Body of pancreas (tissue), 4 donors: Measurements from ENCODE around the gene TAC3. TPM values are rescaled to one million over a fixed set of nuclear protein-coding genes. Genes with fewer than 3 reads are reported as not detected.

ENCODE experiments used
- ATAC-seq: fragments of 150-250 bp; one replicate; pipeline ENCODE4 v1.9.1; 2016
- DNase-seq, 4 donors: peaks; one replicate each; pipeline ENCODE4 v3.0.0-alpha.2; 2019
- H3K27ac ChIP-seq, 4 donors: fragments of 200-600 bp; sonication (generic); 1 replicate in 3 of 4; 2 replicates in 1 of 4; pipeline versions ENCODE4 v1.5.1 to v1.6.1; 2016 to 2019; ENCODE audit warnings: mild to moderate bottlenecking in 1 of 4, mixed read lengths in 1 of 4, moderate library complexity in 1 of 4
- H3K27me3 ChIP-seq, 2 donors: fragments of 200-600 bp; sonication (generic); one replicate each; pipeline ENCODE4 v1.6.0; 2016; ENCODE audit warnings: mild to moderate bottlenecking in 1 of 2
- H3K36me3 ChIP-seq, 2 donors: fragments of 200-600 bp; sonication (generic); replicated peaks in 1 of 2; 2 replicates each; pipeline ENCODE4 v1.5.1; 2016; ENCODE audit warnings: low read depth in 2 of 2; ENCODE audit not compliant: insufficient read depth in 1 of 2
- H3K4me1 ChIP-seq: fragments of 200-600 bp; sonication (generic); one replicate; pipeline ENCODE4 v1.6.0; 2016
- H3K4me3 ChIP-seq, 2 donors: fragments of 200-600 bp; sonication (generic); 1 replicate in 1 of 2; 2 replicates in 1 of 2; pipeline ENCODE4 v1.5.1; 2016 to 2019
- H3K9me3 ChIP-seq, 3 donors: fragments of 200-600 bp; sonication (generic); 1 replicate in 2 of 3; 2 replicates in 1 of 3; pipeline ENCODE4 v1.5.1; 2016
- POLR2A ChIP-seq, 3 donors: fragments of 450-650 bp; IDR thresholded peaks; one replicate each; pipeline ENCODE4 v1.6.1; 2016; ENCODE audit warnings: antibody characterized with exemption in 3 of 3, mild to moderate bottlenecking in 2 of 3
- WGBS, 2 donors: methylation state at CpG; one replicate each; pipeline ENCODE4 v1.1.5; 2017; 5-methylcytosine and 5-hydroxymethylcytosine counted together
- intact Hi-C: fragments of 100-400 bp; cut with DNase I; formaldehyde crosslinking; loops from one replicate; pipeline ENCODE4 v1.15.1; 2023
- total RNA-seq, 2 donors: library from RNA; depleted of rRNA; stranded (reverse); fragments of >200 nt; gene quantifications; one replicate each; pipeline ENCODE4 v1.1.0, GENCODE V29; 2016
- TF ChIP-seq, protein P1 (sequence below), 7 experiments: fragments of 450-650 bp in 4 of 7; fragments of 200-600 bp in 3 of 7; sonication (generic) in 3 of 7; IDR thresholded peaks; one replicate each; pipeline ENCODE4 v1.5.1; 2016 to 2019; ENCODE audit warnings: antibody characterized with exemption in 7 of 7

The TAC3 gene
- total RNA-seq, 2 donors from 2014 or later, result not detected

DNA sequence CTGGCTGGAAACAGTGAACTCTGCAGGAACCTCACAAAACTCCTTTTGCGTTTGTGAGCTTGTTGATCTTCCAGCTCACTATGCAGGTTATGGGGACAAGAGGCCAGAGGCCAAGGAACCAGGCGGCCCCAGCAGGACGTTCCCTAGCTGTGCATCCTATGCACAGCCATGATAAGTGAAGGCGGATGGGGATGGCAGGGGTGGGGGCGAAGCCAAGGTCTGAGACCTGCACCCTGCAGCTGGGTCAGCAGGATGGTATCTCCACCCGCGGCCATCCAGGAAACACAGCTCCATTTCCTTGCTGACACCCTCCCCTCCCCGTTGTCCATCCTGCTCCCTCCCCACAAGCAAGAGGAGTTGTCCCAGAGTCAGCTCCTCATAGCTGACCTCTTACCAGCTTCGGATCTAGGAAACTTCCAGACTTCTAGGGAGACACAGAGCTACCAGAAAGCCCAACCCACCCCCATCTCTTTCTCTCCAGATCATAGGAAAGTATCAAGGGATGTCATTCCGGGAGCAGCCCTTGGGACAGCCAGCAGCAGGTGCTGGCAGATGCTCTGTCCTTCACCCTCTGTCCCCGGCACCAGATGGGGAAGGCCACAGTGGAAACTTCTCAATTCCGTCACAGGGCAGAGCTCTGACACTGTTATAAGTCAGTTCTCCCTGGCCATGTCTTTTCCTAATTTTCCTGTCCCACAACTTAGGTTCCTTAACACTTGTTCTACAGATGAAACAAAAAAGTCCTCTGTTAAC, 19.4 kb downstream of the TAC3 start:
- no peak overlapping the region for H3K27ac ChIP-seq
- DNase-seq (no peak), ATAC-seq (no peak)

DNA sequence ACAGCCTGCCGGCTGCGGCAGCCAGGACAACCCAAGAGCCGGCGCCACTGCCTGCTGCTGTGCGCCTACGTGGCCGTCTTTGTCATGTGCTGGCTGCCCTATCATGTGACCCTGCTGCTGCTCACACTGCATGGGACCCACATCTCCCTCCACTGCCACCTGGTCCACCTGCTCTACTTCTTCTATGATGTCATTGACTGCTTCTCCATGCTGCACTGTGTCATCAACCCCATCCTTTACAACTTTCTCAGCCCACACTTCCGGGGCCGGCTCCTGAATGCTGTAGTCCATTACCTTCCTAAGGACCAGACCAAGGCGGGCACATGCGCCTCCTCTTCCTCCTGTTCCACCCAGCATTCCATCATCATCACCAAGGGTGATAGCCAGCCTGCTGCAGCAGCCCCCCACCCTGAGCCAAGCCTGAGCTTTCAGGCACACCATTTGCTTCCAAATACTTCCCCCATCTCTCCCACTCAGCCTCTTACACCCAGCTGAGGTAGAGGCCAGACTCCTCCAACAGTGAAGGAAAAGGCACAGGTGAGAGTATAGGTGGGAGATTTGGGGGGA, 20.3 kb downstream of the TAC3 start:
- WGBS, 2 donors, result 90 to 92% methylated on average over 11 of the region's 11 CpGs
- Histone ChIP-seq H3K4me1 (no peaks in the 10 kb centered on the region), H3K36me3 (peaks cover 0 to 2% of the 10 kb centered on the region in 2 donors), H3K27me3 (no peaks in the 10 kb centered on the region), H3K9me3 (no peaks in the 10 kb centered on the region), H3K4me3 (no peak overlapping the region), H3K27ac (no peak overlapping the region)
- intact Hi-C loops, result no loop called here
- DNase-seq, result no peak
- ATAC-seq, result no peak
- TF ChIP-seq POLR2A (IDR thresholded peaks at IDR 0.05), result no peak
- TF ChIP-seq, protein P1, sequence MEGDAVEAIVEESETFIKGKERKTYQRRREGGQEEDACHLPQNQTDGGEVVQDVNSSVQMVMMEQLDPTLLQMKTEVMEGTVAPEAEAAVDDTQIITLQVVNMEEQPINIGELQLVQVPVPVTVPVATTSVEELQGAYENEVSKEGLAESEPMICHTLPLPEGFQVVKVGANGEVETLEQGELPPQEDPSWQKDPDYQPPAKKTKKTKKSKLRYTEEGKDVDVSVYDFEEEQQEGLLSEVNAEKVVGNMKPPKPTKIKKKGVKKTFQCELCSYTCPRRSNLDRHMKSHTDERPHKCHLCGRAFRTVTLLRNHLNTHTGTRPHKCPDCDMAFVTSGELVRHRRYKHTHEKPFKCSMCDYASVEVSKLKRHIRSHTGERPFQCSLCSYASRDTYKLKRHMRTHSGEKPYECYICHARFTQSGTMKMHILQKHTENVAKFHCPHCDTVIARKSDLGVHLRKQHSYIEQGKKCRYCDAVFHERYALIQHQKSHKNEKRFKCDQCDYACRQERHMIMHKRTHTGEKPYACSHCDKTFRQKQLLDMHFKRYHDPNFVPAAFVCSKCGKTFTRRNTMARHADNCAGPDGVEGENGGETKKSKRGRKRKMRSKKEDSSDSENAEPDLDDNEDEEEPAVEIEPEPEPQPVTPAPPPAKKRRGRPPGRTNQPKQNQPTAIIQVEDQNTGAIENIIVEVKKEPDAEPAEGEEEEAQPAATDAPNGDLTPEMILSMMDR (IDR thresholded peaks at IDR 0.05), result no peak

More for the DNA sequence above, 19.4 kb downstream of the TAC3 start:
- H3K27me3 ChIP-seq, result no peaks in the 10 kb centered on the region
- no peaks in the 10 kb centered on the region for H3K9me3 ChIP-seq
- H3K4me3 ChIP-seq, result no peak overlapping the region
- TF ChIP-seq, protein P1 (IDR thresholded peaks at IDR 0.05), result no peak
- TF ChIP-seq POLR2A (IDR thresholded peaks at IDR 0.05), result no peak
- WGBS, 2 donors, result 64 to 75% methylated on average over 11 to 12 of the region's 12 CpGs
- peaks cover 0 to 2% of the 10 kb centered on the region in 2 donors for H3K36me3 ChIP-seq
- peaks cover 8% of the 10 kb centered on the region for H3K4me1 ChIP-seq
- intact Hi-C loops, result no loop called here

DNA sequence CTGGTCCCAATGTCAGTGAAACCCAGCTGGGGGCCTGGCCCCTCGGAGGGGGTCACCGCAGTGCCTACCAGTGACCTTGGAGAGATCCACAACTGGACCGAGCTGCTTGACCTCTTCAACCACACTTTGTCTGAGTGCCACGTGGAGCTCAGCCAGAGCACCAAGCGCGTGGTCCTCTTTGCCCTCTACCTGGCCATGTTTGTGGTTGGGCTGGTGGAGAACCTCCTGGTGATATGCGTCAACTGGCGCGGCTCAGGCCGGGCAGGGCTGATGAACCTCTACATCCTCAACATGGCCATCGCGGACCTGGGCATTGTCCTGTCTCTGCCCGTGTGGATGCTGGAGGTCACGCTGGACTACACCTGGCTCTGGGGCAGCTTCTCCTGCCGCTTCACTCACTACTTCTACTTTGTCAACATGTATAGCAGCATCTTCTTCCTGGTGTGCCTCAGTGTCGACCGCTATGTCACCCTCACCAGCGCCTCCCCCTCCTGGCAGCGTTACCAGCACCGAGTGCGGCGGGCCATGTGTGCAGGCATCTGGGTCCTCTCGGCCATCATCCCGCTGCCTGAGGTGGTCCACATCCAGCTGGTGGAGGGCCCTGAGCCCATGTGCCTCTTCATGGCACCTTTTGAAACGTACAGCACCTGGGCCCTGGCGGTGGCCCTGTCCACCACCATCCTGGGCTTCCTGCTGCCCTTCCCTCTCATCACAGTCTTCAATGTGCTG, 21.0 kb downstream of the TAC3 start:
- DNase-seq (no peak), ATAC-seq (no peak)
- TF ChIP-seq POLR2A (IDR thresholded peaks at IDR 0.05), result no peak
- TF ChIP-seq, protein P1 (IDR thresholded peaks at IDR 0.05), result no peak
- 83 to 93% methylated on average over 19 to 23 of the region's 26 CpGs for WGBS, 2 donors
- H3K36me3 ChIP-seq, result peaks cover 0 to 1% of the 10 kb centered on the region in 2 donors
- intact Hi-C loops, result no loop called here
- H3K9me3 ChIP-seq, result no peaks in the 10 kb centered on the region
- H3K27me3 ChIP-seq, result no peaks in the 10 kb centered on the region
- H3K4me3 ChIP-seq, result no peak overlapping the region
- no peaks in the 10 kb centered on the region for H3K4me1 ChIP-seq
- H3K27ac ChIP-seq, result no peak overlapping the region

DNA sequence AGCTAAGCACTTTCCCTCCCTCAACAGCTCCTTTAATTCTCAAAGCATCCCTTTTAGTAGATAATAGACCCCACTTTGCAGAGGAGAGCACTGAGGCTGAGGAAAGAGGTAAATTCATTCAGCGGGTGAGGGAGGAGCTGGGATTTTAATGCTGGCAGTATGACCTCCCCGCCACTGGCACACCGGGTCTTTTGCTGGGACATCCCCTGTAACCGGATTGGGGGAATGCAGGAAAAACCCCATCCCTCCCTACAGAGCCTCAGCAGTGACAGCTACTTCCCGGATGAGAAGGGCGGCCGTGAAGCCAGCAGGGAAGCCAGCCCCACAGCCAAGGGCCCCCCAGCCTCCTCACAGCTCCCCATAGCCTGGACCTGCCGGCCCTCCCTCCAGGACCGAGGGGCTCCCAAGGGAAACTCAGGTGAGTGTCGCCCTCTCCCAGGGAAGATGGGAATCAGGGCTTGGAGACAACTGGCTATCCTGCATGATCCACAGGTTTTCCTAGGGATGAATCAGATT, 22.0 kb downstream of the TAC3 start:
- WGBS, 2 donors, result 65 to 69% methylated on average over 8 to 10 of the region's 10 CpGs
- no peaks in the 10 kb centered on the region for H3K9me3 ChIP-seq
- H3K27me3 ChIP-seq, result no peaks in the 10 kb centered on the region
- H3K4me3 ChIP-seq, result no peak overlapping the region
- DNase-seq, result no peak
- no peaks in the 10 kb centered on the region for H3K36me3 ChIP-seq
- TF ChIP-seq, protein P1 (IDR thresholded peaks at IDR 0.05), result no peak
- TF ChIP-seq POLR2A (IDR thresholded peaks at IDR 0.05), result no peak
- H3K4me1 ChIP-seq, result no peaks in the 10 kb centered on the region
- no peak for ATAC-seq
- intact Hi-C loops, result loop anchor here (5.0 kb wide), 1 partner anchor 232 kb away; the partner anchor contains the start of gene HSD17B6
- H3K27ac ChIP-seq, result no peak overlapping the region
